ENCODE measurements around the gene SELPLG. TPM values are rescaled to one million over a fixed set of nuclear protein-coding genes. Genes with fewer than 3 reads are reported as not detected.

Gene SELPLG
- total RNA-seq, 1 donor from 2014 or later = not detected

DNA sequence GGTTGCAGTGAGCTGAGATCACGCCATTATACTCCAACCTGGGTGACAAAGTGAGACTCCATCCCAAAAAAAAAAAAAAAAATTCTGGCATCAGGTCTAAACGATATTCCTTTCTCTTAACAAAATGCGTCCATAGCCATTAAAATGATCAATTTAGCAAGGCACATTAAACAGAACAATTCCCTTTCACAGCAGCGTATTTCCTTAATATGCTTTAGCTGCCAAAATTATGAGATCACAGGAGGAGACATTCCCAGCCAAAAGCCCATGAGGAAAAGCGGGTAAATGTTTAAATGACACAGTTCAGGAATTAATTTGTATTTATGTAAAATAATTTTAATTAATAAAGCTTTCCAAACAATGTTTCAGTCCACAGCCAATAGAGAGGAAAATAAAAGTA, 43.0 kb upstream of the SELPLG start:
- Mint-ChIP-seq H3K4me1 (peaks cover 6% of the 10 kb centered on the region), H3K36me3 (peaks cover 23% of the 10 kb centered on the region), H3K4me3 (no peak overlapping the region), H3K27ac (no peak overlapping the region), H3K27me3 (ENCODE audit: low read depth) (no peaks in the 10 kb centered on the region), H3K9me3 (peaks cover 6% of the 10 kb centered on the region)
- TF ChIP-seq CTCF (IDR thresholded peaks at IDR 0.05; ENCODE audit: unreplicated experiment) = no peak
- DNase-seq (ENCODE audit: low spot score in 2 of 2, unreplicated experiment in 2 of 2) = no peak

DNA sequence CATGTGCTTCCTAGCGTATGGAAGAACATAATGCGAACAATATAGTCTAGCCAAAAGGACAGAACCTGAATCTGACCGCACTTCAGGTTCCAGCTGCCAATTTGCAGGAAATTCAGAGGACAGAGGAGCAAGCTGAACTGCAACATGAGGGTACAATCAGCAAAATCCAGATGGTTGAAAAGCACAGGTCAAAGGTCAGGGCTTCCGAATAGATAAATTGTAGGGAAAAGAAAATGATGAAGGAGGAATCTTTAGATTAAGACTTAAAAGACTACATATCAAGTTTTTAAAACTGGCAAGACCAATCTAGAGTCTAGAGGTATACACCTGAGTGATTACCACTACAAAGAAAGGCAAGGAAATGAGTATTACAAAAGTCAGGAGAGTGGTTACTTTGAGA, 42.1 kb upstream of the SELPLG start:
- DNase-seq (ENCODE audit: low spot score in 2 of 2, unreplicated experiment in 2 of 2) = no peak
- no peak for TF ChIP-seq CTCF (IDR thresholded peaks at IDR 0.05; ENCODE audit: unreplicated experiment)
- H3K9me3 Mint-ChIP-seq = no peaks in the 10 kb centered on the region
- peaks cover 20% of the 10 kb centered on the region for H3K36me3 Mint-ChIP-seq
- H3K27me3 Mint-ChIP-seq (ENCODE audit: low read depth) = no peaks in the 10 kb centered on the region
- H3K4me3 Mint-ChIP-seq = no peak overlapping the region
- H3K27ac Mint-ChIP-seq = no peak overlapping the region
- no peaks in the 10 kb centered on the region for H3K4me1 Mint-ChIP-seq

DNA sequence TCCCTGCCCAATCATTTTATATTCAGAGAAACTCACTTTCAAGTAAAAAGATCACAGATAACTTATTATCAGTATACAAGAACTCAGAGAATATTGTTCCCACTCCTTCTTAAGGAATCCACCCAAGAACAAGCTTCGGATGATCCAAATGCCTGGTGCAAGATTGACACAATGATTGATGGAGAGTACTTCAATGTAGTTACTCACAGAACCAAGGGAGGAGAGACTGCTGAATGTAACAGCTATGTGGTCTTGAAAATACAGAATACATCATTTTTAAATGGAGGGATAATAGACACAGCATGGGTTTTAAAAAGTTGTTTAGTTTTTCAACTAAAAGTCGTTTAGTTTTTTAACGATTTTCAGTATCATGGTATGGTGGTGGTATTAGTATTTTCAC, 38.4 kb upstream of the SELPLG start:
- Mint-ChIP-seq H3K9me3 (no peaks in the 10 kb centered on the region), H3K27me3 (ENCODE audit: low read depth) (no peaks in the 10 kb centered on the region), H3K4me1 (no peaks in the 10 kb centered on the region), H3K4me3 (no peak overlapping the region), H3K36me3 (peaks cover 19% of the 10 kb centered on the region), H3K27ac (no peak overlapping the region)
- no peak for TF ChIP-seq CTCF (IDR thresholded peaks at IDR 0.05; ENCODE audit: unreplicated experiment)
- DNase-seq (ENCODE audit: low spot score in 2 of 2, unreplicated experiment in 2 of 2) = no peak

- no peak for DNase-seq (ENCODE audit: low spot score in 2 of 2, unreplicated experiment in 2 of 2)
- Mint-ChIP-seq H3K9me3 (no peaks in the 10 kb centered on the region), H3K4me1 (no peaks in the 10 kb centered on the region), H3K27ac (no peak overlapping the region), H3K27me3 (ENCODE audit: low read depth) (no peaks in the 10 kb centered on the region), H3K4me3 (no peak overlapping the region), H3K36me3 (peaks cover 17% of the 10 kb centered on the region)
- TF ChIP-seq CTCF (IDR thresholded peaks at IDR 0.05; ENCODE audit: unreplicated experiment) = no peak
These were observed 37.4 kb upstream of the SELPLG start for GRCh38 chr12:108671110-108671509.

DNA sequence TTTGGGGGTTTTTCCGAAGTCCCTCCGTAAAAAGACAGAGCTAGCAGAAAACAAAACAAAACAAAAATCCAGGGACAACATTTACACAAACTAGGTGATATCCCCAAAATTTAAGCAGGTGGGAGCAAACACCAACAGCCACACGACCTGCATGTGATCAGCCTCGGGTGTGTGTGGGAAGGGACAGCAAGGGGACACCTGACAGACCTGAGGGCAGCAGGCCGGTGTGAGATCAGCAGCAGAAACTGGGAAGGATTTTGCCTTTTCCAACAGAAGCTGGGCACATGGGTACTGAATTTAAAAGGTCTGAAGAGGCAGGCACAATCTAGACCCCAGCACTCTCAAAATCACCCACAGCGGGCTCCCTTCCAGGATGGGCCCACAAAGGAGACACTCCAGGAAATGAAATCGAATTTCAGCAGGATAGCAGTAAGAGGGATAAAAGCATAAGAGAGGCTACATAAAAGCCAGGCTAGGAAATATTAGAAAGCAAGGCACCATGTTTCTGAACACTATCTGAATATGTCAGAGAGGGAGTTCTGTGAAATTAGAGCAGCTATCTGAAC, 36.5 kb upstream of the SELPLG start:
- DNase-seq (ENCODE audit: low spot score in 2 of 2, unreplicated experiment in 2 of 2) = no peak
- H3K36me3 Mint-ChIP-seq = peaks cover 11% of the 10 kb centered on the region
- H3K27ac Mint-ChIP-seq = no peak overlapping the region
- no peaks in the 10 kb centered on the region for H3K27me3 Mint-ChIP-seq (ENCODE audit: low read depth)
- H3K4me1 Mint-ChIP-seq = no peaks in the 10 kb centered on the region
- no peaks in the 10 kb centered on the region for H3K9me3 Mint-ChIP-seq
- no peak for TF ChIP-seq CTCF (IDR thresholded peaks at IDR 0.05; ENCODE audit: unreplicated experiment)
- H3K4me3 Mint-ChIP-seq = no peak overlapping the region

- no peak overlapping the region for H3K27ac Mint-ChIP-seq
- H3K9me3 Mint-ChIP-seq = no peaks in the 10 kb centered on the region
- DNase-seq (ENCODE audit: low spot score in 2 of 2, unreplicated experiment in 2 of 2) = no peak
- H3K27me3 Mint-ChIP-seq (ENCODE audit: low read depth) = no peaks in the 10 kb centered on the region
- no peak overlapping the region for H3K4me3 Mint-ChIP-seq
- peaks cover 2% of the 10 kb centered on the region for H3K36me3 Mint-ChIP-seq
- TF ChIP-seq CTCF (IDR thresholded peaks at IDR 0.05; ENCODE audit: unreplicated experiment) = no peak
- H3K4me1 Mint-ChIP-seq = peaks cover 5% of the 10 kb centered on the region
These were observed 34.8 kb upstream of the SELPLG start for GRCh38 chr12:108668542-108668941.

All from mesothelial cell of epicardium (in vitro differentiated cells).